Upper lobe of left lung (tissue), 6 donors: ENCODE results near the gene ATXN7L2. TPM values are rescaled to one million over a fixed set of nuclear protein-coding genes. Genes with fewer than 3 reads are reported as not detected.

Source experiments
- ATAC-seq, 2 donors: fragments of 200-7000 bp; cut with Tn5 transposase; one replicate each; pipeline ENCODE4 v1.9.1; 2022; ENCODE audit warnings: mild to moderate bottlenecking in 2 of 2, moderate library complexity in 2 of 2; ENCODE audit not compliant: low FRiP score in 2 of 2
- DNase-seq, 2 donors: peaks; one replicate each; pipeline ENCODE4 v3.0.0-alpha.2; 2019 to 2020
- H3K27ac ChIP-seq, 4 donors: fragments of 200-600 bp; sonication (generic); one replicate each; pipeline ENCODE4 v1.5.1; 2016 to 2019
- H3K27me3 ChIP-seq, 4 donors: fragments of 200-600 bp; sonication (generic); one replicate each; pipeline ENCODE4 v1.5.1; 2017 to 2019
- H3K36me3 ChIP-seq, 4 donors: fragments of 200-600 bp; sonication (generic); one replicate each; pipeline ENCODE4 v1.5.1; 2016 to 2019
- H3K4me1 ChIP-seq, 4 donors: fragments of 200-600 bp; sonication (generic); one replicate each; pipeline ENCODE4 v1.5.1; 2018 to 2019
- H3K4me3 ChIP-seq, 4 donors: fragments of 200-600 bp; sonication (generic); one replicate each; pipeline ENCODE4 v1.5.1; 2017 to 2019; ENCODE audit warnings: mild to moderate bottlenecking in 2 of 4, moderate library complexity in 1 of 4
- H3K9me3 ChIP-seq, 4 donors: fragments of 200-600 bp; sonication (generic); one replicate each; pipeline ENCODE4 v1.5.1; 2018 to 2019
- CTCF ChIP-seq, 6 experiments: fragments of 450-650 bp in 4 of 6; fragments of 200-600 bp in 2 of 6; sonication (generic) in 2 of 6; IDR thresholded peaks; one replicate each; pipeline ENCODE4 v1.5.1; 2016 to 2019; ENCODE audit warnings: antibody characterized with exemption in 6 of 6
- EP300 ChIP-seq, 4 donors: sonication (generic); formaldehyde crosslinking; IDR thresholded peaks; one replicate each; pipeline ENCODE4 v1.5.1; 2017; ENCODE audit warnings: antibody characterized with exemption in 4 of 4, control low read depth in 2 of 4
- POLR2A ChIP-seq, 4 donors: fragments of 450-650 bp; IDR thresholded peaks; one replicate each; pipeline ENCODE4 v1.5.1; 2016 to 2017; ENCODE audit warnings: antibody characterized with exemption in 4 of 4, mild to moderate bottlenecking in 2 of 4
- POLR2AphosphoS5 ChIP-seq, 2 donors: sonication (generic); formaldehyde crosslinking; IDR thresholded peaks; one replicate each; pipeline ENCODE4 v1.5.1; 2017; ENCODE audit warnings: antibody characterized with exemption in 2 of 2
- WGBS, 2 donors: methylation state at CpG; one replicate each; pipeline ENCODE4 v1.1.5; 2017 to 2018; 5-methylcytosine and 5-hydroxymethylcytosine counted together
- total RNA-seq, 6 donors: library from RNA; depleted of rRNA in 4 of 6; stranded (reverse); fragments of >200 nt in 4 of 6; gene quantifications; one replicate each; pipeline versions ENCODE4 v1.1.0 to v1.2.1, GENCODE V29; 2016 to 2021
- donor health status: DM: no; HTN: no; CAD: no; lungs with moderate emphysema.
- donor health status: DM: no; HTN: yes; CAD: no; lungs with severe emphysema.

ATXN7L2 gene
- total RNA-seq, 6 donors from 2014 or later, result 2.3 to 19.9 (median 5.3) TPM

GRCh38 chr1:109482791-109483671 is 674 bp upstream of the ATXN7L2 start:
- TF ChIP-seq EP300 (IDR thresholded peaks at IDR 0.05) (no peak), POLR2A (IDR thresholded peaks at IDR 0.05) (no peak), CTCF (IDR thresholded peaks at IDR 0.05) (no peak), POLR2AphosphoS5 (IDR thresholded peaks at IDR 0.05) (no peak)
- Histone ChIP-seq H3K36me3 (peaks cover 0 to 4% (median 2%) of the 10 kb centered on the region in 4 donors), H3K27me3 (no peaks in the 10 kb centered on the region), H3K9me3 (no peaks in the 10 kb centered on the region), H3K4me3 (peak overlapping the region; percentile 54 to 81 (median 66)), H3K4me1 (peaks cover 17 to 20% (median 19%) of the 10 kb centered on the region in 4 donors), H3K27ac (peak overlapping the region in 2 of 4 donors; percentile 22 to 97)
- ATAC-seq (peak; percentile 25 to 53), DNase-seq (peak in 1 of 2 donors; percentile 88)
- 12 to 21% methylated on average over 12 to 29 of the region's 29 CpGs for WGBS, 2 donors

DNA sequence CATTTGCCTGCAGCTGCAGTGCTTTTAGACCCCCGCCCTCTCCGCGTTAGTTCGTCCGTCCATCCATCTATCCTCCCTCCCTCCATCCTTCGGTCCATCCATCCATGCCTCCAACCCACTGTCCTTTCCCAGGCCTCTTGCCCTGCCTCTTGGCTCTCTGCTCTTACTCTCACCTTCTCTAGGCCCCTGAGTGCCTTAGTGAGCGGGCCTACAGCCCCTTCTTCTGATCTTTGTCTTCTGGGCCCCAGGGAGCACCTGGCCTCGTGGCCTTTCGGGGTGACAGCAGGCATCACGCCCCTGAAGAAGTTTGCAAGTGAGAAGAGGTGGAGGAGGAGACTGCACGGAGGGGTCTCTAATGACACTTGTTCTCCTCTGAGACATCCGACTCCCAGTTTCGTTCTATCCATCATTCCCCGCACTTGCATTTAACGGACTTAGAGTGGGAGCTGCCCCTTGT is 842 bp downstream of the ATXN7L2 start:
- peaks cover 0 to 15% (median 6%) of the 10 kb centered on the region in 4 donors for H3K36me3 ChIP-seq
- peaks cover 17 to 20% (median 19%) of the 10 kb centered on the region in 4 donors for H3K4me1 ChIP-seq
- H3K9me3 ChIP-seq, result no peaks in the 10 kb centered on the region
- 35 to 39% methylated on average over 15 of the region's 15 CpGs for WGBS, 2 donors
- peak overlapping the region in 3 of 4 donors; percentile 93 to 97 (median 96) for H3K27ac ChIP-seq
- H3K4me3 ChIP-seq, result peak overlapping the region; percentile 63 to 81 (median 72)
- no peak for ATAC-seq
- TF ChIP-seq CTCF (IDR thresholded peaks at IDR 0.05), result no peak
- TF ChIP-seq POLR2A (IDR thresholded peaks at IDR 0.05), result no peak
- no peak for TF ChIP-seq EP300 (IDR thresholded peaks at IDR 0.05)
- TF ChIP-seq POLR2AphosphoS5 (IDR thresholded peaks at IDR 0.05), result no peak
- no peaks in the 10 kb centered on the region for H3K27me3 ChIP-seq
- DNase-seq, result no peak

DNA sequence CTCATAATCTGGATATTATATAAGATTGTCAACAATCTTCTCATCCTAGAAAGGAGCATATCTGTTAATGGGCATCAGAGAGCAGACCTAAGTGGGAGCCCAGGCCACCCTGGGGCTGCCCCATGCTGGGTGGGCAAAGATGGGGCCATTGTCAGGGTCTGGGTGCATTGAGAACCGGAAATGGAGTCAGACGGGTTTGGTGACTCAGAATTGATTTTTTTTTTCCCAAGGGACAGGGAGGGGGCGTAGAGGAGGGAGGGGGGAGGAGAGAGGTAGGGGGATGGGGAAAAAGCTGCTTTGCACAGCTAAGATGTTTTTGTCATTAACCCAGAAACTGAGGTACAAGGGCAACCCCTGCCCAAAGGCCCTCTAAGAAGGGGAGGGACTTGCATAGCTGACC is 1.3 kb downstream of the ATXN7L2 start:
- no peaks in the 10 kb centered on the region for H3K27me3 ChIP-seq
- H3K36me3 ChIP-seq, result peaks cover 0 to 18% (median 6%) of the 10 kb centered on the region in 4 donors
- WGBS, 2 donors, result 38 to 50% methylated on average over 1 to 3 of the region's 3 CpGs
- no peaks in the 10 kb centered on the region for H3K9me3 ChIP-seq
- H3K4me3 ChIP-seq, result peak overlapping the region in 1 of 4 donors; percentile 81
- ATAC-seq, result no peak
- DNase-seq, result no peak
- H3K27ac ChIP-seq, result no peak overlapping the region
- TF ChIP-seq POLR2AphosphoS5 (IDR thresholded peaks at IDR 0.05) (no peak), CTCF (IDR thresholded peaks at IDR 0.05) (no peak), EP300 (IDR thresholded peaks at IDR 0.05) (no peak), POLR2A (IDR thresholded peaks at IDR 0.05) (no peak)
- peaks cover 17 to 20% (median 19%) of the 10 kb centered on the region in 4 donors for H3K4me1 ChIP-seq

GRCh38 chr1:109487261-109487660 is 3.6 kb downstream of the ATXN7L2 start:
- H3K36me3 ChIP-seq, result peaks cover 0 to 18% (median 6%) of the 10 kb centered on the region in 4 donors
- H3K4me1 ChIP-seq, result peaks cover 17 to 25% (median 19%) of the 10 kb centered on the region in 4 donors
- H3K9me3 ChIP-seq, result no peaks in the 10 kb centered on the region
- no peak overlapping the region for H3K4me3 ChIP-seq
- DNase-seq (no peak), ATAC-seq (no peak)
- 72 to 75% methylated on average over 4 to 5 of the region's 5 CpGs for WGBS, 2 donors
- TF ChIP-seq EP300 (IDR thresholded peaks at IDR 0.05), result no peak
- TF ChIP-seq POLR2A (IDR thresholded peaks at IDR 0.05), result no peak
- TF ChIP-seq CTCF (IDR thresholded peaks at IDR 0.05), result no peak
- TF ChIP-seq POLR2AphosphoS5 (IDR thresholded peaks at IDR 0.05), result no peak
- no peaks in the 10 kb centered on the region for H3K27me3 ChIP-seq
- H3K27ac ChIP-seq, result no peak overlapping the region
